ENCODE measurements around the gene CSNK1E.

CSNK1E gene

GRCh38 chr22:38352436-38352835 is 35.2 kb upstream of the CSNK1E start:
- no peak for DNase-seq (ENCODE audit: low read depth, low spot score)
- ChIA-PET CTCF (interaction anchor here (0.6 to 4.4 kb wide), 22 partner anchors 8 to 303 kb away, joined by 3 to 20 read pairs (median 4); partner anchors contain the start of gene PICK1), POLR2A (no interaction called here)
- H3K4me3 ChIP-seq (ENCODE audit: low read depth, low read length), result no peak overlapping the region
- TF ChIP-seq CTCF (IDR thresholded peaks at IDR 0.05; ENCODE audit: insufficient read depth, low read length, missing control alignments), result no peak

- TF ChIP-seq CTCF (IDR thresholded peaks at IDR 0.05; ENCODE audit: insufficient read depth, low read length, missing control alignments), result no peak
- no peak for DNase-seq (ENCODE audit: low read depth, low spot score)
- CTCF ChIA-PET, result interaction anchor here (1.3 to 4.4 kb wide), 6 partner anchors 39 to 298 kb away, joined by 3 to 20 read pairs (median 4); no protein-coding TSS in a partner anchor
- POLR2A ChIA-PET, result no interaction called here
- H3K4me3 ChIP-seq (ENCODE audit: low read depth, low read length), result no peak overlapping the region
Measured at GRCh38 chr22:38350444-38351359, 33.5 kb upstream of the CSNK1E start.

- DNase-seq (ENCODE audit: low read depth, low spot score), result no peak
- CTCF ChIA-PET, result interaction anchor here (4.4 kb wide), 1 partner anchor 296 kb away, joined by 20 read pairs; no protein-coding TSS in a partner anchor
Measured at GRCh38 chr22:38348751-38349496, 31.7 kb upstream of the CSNK1E start.

GRCh38 chr22:38347944-38348750 is 30.9 kb upstream of the CSNK1E start:
- TF ChIP-seq CTCF (IDR thresholded peaks at IDR 0.05; ENCODE audit: insufficient read depth, low read length, missing control alignments), result no peak
- no peak overlapping the region for H3K4me3 ChIP-seq (ENCODE audit: low read depth, low read length)
- POLR2A ChIA-PET, result no interaction called here
- CTCF ChIA-PET, result interaction anchor here (1.3 to 4.4 kb wide), 2 partner anchors 296 kb away, joined by 6 to 20 read pairs; no protein-coding TSS in a partner anchor
- no peak for DNase-seq (ENCODE audit: low read depth, low spot score)

More at GRCh38 chr22:38348751-38349496, 31.7 kb upstream of the CSNK1E start:
- H3K4me3 ChIP-seq (ENCODE audit: low read depth, low read length), result no peak overlapping the region
- POLR2A ChIA-PET, result no interaction called here
- TF ChIP-seq CTCF (IDR thresholded peaks at IDR 0.05; ENCODE audit: insufficient read depth, low read length, missing control alignments), result no peak

GRCh38 chr22:38347181-38347943 is 30.1 kb upstream of the CSNK1E start:
- TF ChIP-seq CTCF (IDR thresholded peaks at IDR 0.05; ENCODE audit: insufficient read depth, low read length, missing control alignments), result no peak
- no peak for DNase-seq (ENCODE audit: low read depth, low spot score)
- no peak overlapping the region for H3K4me3 ChIP-seq (ENCODE audit: low read depth, low read length)
- ChIA-PET CTCF (interaction anchor here (1.0 to 1.3 kb wide), 5 partner anchors 9 to 295 kb away, joined by 3 to 6 read pairs (median 3); no protein-coding TSS in a partner anchor), POLR2A (no interaction called here)

Data from AG04449 (cell line).